Gastroesophageal sphincter (tissue), 3 donors: ENCODE measurements around the gene PPP1R13B.

ENCODE experiments used
- CTCF ChIP-seq, 4 experiments: fragments of 200-600 bp in 2 of 4; fragments of 450-650 bp in 2 of 4; sonication (generic) in 1 of 4; IDR thresholded peaks; one replicate each; pipeline ENCODE4 v1.5.1; 2017 to 2019; ENCODE audit warnings: antibody characterized with exemption in 4 of 4, mild to moderate bottlenecking in 2 of 4, moderate library complexity in 2 of 4
- POLR2A ChIP-seq, 2 donors: fragments of 450-650 bp; IDR thresholded peaks; one replicate each; pipeline ENCODE4 v1.6.1; 2017; ENCODE audit warnings: antibody characterized with exemption in 2 of 2, mild to moderate bottlenecking in 2 of 2, moderate library complexity in 1 of 2
- POLR2AphosphoS5 ChIP-seq: sonication (generic); formaldehyde crosslinking; IDR thresholded peaks from one replicate; pipeline ENCODE4 v1.6.1; 2017; ENCODE audit warnings: antibody characterized with exemption

GRCh38 chr14:103735815-103736545, 111.4 kb downstream of the PPP1R13B start:
- TF ChIP-seq POLR2AphosphoS5 (no peak), CTCF (IDR thresholded peaks at IDR 0.05) (no peak), POLR2A (IDR thresholded peaks at IDR 0.05) (no peak)
